Lower lobe of right lung (tissue), 2 donors: ENCODE data around the gene LRP5. TPM values are rescaled to one million over a fixed set of nuclear protein-coding genes. Genes with fewer than 3 reads are reported as not detected.
"Not testable (repeated sequence)": the region's sequence is repeated elsewhere in the genome, so short reads cannot be mapped to it uniquely, and the experiment has no call there.

ENCODE experiments used
- ATAC-seq, 2 donors: fragments of 200-7000 bp; cut with Tn5 transposase; one replicate each; pipeline ENCODE4 v1.9.1; 2020 to 2022; ENCODE audit warnings: mild to moderate bottlenecking in 2 of 2, moderate library complexity in 2 of 2
- DNase-seq: peaks from one replicate; pipeline ENCODE4 v3.0.0-alpha.2; 2020
- H3K27ac ChIP-seq: fragments of 200-600 bp; one replicate; pipeline ENCODE4 v1.8.0; 2022
- H3K27me3 ChIP-seq: fragments of 200-600 bp; one replicate; pipeline ENCODE4 v1.8.0; 2022; ENCODE audit warnings: low read depth
- H3K36me3 ChIP-seq: fragments of 200-600 bp; one replicate; pipeline ENCODE4 v1.8.0; 2022; ENCODE audit warnings: mild to moderate bottlenecking
- H3K4me1 ChIP-seq: fragments of 200-600 bp; one replicate; pipeline ENCODE4 v1.8.0; 2022
- H3K4me3 ChIP-seq: fragments of 200-600 bp; one replicate; pipeline ENCODE4 v1.8.0; 2022; ENCODE audit warnings: mild to moderate bottlenecking
- H3K9me3 ChIP-seq: fragments of 200-600 bp; one replicate; pipeline ENCODE4 v1.8.0; 2022
- intact Hi-C: fragments of 100-400 bp; cut with DNase I; formaldehyde crosslinking; loops from one replicate; pipeline ENCODE4 v1.11.0; 2022
- total RNA-seq: library from RNA; stranded (reverse); fragmentation: NEBNext Ultra II Directional; extraction: Animal tissue kit (Norgen Biotek cat#: 25700); gene quantifications from one replicate; pipeline ENCODE4 v1.2.1, GENCODE V29; 2021
- TF ChIP-seq, protein P1 (sequence below): fragments of 200-600 bp; IDR thresholded peaks from one replicate; pipeline ENCODE4 v1.8.0; 2022; ENCODE audit warnings: antibody characterized with exemption, mild to moderate bottlenecking
- donor health status: DM: no; HTN: yes; CAD: no; lungs with severe emphysema.

The LRP5 gene
- total RNA-seq, 1 donor from 2014 or later, result 66.1 TPM

DNA sequence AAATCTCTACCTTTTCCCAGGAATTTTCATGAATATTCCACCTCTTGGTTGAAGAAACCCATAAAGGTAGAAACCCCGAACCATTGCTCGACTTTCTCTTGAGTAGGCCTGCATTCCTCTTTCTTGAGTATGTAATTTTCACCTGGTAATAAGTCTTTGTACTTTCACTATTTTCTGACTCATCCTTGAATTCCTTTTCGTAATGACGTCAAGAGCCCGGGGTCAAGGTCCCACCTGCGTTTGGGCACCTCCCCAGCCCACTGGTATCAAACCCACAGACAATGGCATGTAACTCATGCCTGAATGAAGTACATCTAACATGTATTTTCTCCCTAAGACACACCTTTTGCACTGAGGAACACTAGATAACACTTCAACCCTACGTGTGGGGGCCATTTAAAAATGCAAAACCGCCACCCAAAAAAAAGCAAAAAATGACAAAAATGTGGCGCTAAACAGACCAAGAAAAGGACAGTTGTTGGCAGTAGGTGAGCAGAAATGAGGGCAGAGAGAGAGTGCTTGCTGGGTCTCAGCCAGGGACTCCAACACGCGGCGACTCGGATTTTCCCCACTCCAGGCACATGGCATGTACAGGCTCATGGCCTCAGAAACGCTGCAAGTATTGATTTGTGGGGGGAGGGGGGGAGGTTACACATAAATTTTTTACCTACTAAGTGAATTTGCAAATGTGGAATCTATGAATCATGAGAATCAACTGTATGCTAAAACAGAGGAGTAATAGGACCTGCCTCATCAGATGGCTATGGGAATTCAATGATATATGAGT is 36.5 kb upstream of the LRP5 start:
- intact Hi-C loops, result no loop called here
- DNase-seq (peak; percentile 10), ATAC-seq (no peak)
- TF ChIP-seq, protein P1, sequence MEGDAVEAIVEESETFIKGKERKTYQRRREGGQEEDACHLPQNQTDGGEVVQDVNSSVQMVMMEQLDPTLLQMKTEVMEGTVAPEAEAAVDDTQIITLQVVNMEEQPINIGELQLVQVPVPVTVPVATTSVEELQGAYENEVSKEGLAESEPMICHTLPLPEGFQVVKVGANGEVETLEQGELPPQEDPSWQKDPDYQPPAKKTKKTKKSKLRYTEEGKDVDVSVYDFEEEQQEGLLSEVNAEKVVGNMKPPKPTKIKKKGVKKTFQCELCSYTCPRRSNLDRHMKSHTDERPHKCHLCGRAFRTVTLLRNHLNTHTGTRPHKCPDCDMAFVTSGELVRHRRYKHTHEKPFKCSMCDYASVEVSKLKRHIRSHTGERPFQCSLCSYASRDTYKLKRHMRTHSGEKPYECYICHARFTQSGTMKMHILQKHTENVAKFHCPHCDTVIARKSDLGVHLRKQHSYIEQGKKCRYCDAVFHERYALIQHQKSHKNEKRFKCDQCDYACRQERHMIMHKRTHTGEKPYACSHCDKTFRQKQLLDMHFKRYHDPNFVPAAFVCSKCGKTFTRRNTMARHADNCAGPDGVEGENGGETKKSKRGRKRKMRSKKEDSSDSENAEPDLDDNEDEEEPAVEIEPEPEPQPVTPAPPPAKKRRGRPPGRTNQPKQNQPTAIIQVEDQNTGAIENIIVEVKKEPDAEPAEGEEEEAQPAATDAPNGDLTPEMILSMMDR, result no peak
- no peaks in the 10 kb centered on the region for H3K36me3 ChIP-seq
- H3K4me3 ChIP-seq, result no peak overlapping the region
- H3K27ac ChIP-seq, result no peak overlapping the region
- H3K27me3 ChIP-seq, result no peaks in the 10 kb centered on the region
- peaks cover 15% of the 10 kb centered on the region for H3K4me1 ChIP-seq
- no peaks in the 10 kb centered on the region for H3K9me3 ChIP-seq

DNA sequence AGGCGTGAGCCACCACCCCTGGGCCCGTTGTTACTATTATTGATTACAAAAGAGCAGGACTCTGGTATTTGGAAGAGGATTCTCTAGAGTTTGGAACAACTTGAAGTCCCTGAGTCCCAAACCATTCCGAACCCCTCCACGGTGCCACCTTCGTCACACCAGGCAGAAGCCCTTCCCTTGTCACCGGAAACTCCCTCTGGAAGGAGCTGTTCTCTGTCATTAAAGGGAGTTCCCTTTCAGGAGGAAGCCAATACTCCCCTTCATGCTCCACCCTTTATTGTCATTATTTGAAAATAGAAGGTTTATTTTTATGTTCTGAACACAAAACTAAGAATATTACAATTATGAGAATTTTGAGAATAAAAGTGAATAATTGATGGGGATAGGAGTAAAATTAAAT is 35.5 kb upstream of the LRP5 start:
- Histone ChIP-seq H3K36me3 (no peaks in the 10 kb centered on the region), H3K4me3 (no peak overlapping the region), H3K27me3 (no peaks in the 10 kb centered on the region), H3K9me3 (no peaks in the 10 kb centered on the region), H3K4me1 (peaks cover 13% of the 10 kb centered on the region), H3K27ac (no peak overlapping the region)
- intact Hi-C loops, result no loop called here
- TF ChIP-seq, protein P1, result no peak
- no peak for DNase-seq
- no peak for ATAC-seq

DNA sequence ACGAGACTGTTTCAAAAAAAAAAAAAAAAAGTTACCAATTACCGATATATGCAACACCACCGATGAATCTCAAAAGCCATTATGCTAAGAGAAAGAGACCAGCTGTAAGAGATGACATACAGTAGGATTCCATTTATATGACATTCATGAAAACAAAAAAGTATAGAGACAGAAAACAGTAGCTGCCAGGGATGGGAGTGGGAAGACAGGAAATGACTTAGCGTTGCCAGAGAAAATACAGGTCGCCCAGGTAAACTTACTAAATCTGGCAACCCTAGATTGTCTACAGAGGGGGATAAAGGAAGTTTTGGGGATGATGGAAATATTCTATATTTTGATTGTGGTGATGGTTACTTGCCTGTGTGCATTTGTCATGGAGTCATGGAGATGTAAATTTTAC is 32.7 kb upstream of the LRP5 start:
- Histone ChIP-seq H3K4me1 (peaks cover 10% of the 10 kb centered on the region), H3K4me3 (no peak overlapping the region), H3K27ac (no peak overlapping the region), H3K27me3 (no peaks in the 10 kb centered on the region), H3K9me3 (no peaks in the 10 kb centered on the region), H3K36me3 (no peaks in the 10 kb centered on the region)
- intact Hi-C loops, result no loop called here
- no peak for DNase-seq
- TF ChIP-seq, protein P1, result no peak
- no peak for ATAC-seq

DNA sequence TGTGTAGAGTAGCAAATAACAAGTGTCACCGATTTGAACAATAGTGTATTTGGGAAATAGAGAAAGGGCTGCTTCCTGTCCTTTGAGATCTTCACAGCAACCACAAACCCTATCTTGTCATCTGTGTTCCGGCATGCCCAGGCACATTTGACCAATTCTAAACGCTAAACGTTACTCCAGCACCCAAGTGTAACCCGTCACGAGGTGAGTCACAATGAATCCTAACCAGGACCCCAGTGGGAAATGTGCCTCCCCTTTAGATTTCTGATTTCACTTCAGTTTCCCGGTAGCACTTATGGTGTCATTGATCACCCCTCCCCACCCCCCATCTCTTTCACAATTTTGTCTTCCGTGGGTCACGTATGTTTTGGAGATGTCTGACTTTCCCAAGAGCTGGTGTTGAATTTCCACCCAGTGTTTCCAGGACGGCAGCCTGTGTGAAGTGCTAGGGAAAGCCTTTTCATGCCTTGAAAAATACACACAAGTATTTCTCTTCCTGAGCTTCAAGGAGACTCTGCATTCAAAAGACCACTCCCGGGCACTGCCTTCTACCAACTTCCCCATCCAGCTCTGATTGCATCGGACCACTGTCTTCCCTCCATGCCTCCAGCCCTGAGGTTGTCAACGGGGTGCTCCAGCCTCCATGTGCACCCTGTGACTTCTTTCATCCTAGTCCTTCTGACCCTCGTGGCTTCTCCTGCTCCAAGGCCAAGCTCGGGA is 30.1 kb upstream of the LRP5 start:
- TF ChIP-seq, protein P1, result no peak
- H3K9me3 ChIP-seq, result no peaks in the 10 kb centered on the region
- DNase-seq (peak; percentile 39), ATAC-seq (peak; percentile 7 to 42)
- peaks cover 10% of the 10 kb centered on the region for H3K4me1 ChIP-seq
- H3K36me3 ChIP-seq, result no peaks in the 10 kb centered on the region
- no peaks in the 10 kb centered on the region for H3K27me3 ChIP-seq
- intact Hi-C loops, result no loop called here
- no peak overlapping the region for H3K27ac ChIP-seq
- no peak overlapping the region for H3K4me3 ChIP-seq

DNA sequence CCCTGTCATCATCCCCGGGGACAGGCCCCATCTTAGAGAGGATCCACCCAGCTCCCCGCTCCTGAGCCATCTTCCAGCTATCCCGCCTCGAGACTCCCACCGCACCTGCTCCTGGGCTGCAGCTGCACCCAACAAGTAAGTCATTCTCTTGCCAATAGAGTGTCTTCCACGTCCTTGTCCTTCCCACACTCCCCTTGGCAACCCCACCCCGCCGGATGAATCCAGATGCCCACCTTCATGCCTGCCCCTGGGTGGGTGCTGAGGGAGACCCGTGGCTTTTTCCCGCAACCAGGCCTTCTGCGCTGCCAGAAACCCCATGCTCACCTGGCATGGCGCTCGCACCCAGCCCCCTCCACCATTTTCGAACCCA is 29.5 kb upstream of the LRP5 start:
- no peak overlapping the region for H3K27ac ChIP-seq
- intact Hi-C loops, result no loop called here
- DNase-seq (no peak), ATAC-seq (no peak)
- H3K4me1 ChIP-seq, result peaks cover 10% of the 10 kb centered on the region
- H3K27me3 ChIP-seq, result no peaks in the 10 kb centered on the region
- H3K36me3 ChIP-seq, result no peaks in the 10 kb centered on the region
- no peak overlapping the region for H3K4me3 ChIP-seq
- TF ChIP-seq, protein P1, result no peak
- H3K9me3 ChIP-seq, result no peaks in the 10 kb centered on the region

DNA sequence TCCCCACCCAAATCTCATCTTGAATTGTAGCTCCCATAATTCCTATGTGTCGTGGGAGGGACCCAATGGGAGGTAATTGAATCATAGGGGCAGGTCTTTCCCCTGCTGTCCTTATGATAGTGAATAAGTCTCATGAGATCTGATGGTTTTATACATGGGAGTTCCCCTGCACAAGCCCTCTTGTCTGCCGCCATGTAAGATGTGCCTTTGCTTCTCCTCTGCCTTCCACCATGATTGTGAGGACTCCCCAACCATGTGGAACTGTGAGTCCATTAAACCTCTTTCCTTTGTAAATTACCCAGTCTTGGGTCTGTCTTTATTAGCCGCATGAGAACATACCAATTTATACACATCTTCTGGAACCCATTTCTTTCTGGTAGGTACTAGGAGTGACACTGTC is 27.8 kb upstream of the LRP5 start:
- H3K9me3 ChIP-seq, ATAC-seq, H3K36me3 ChIP-seq, DNase-seq, H3K27ac ChIP-seq, H3K27me3 ChIP-seq, H3K4me3 ChIP-seq, intact Hi-C loops: not testable (repeated sequence)
- peaks cover 10% of the 10 kb centered on the region for H3K4me1 ChIP-seq
